Fibroblast of villous mesenchyme (primary cell): ENCODE measurements around the gene DRICH1. TPM values are rescaled to one million over a fixed set of nuclear protein-coding genes. Genes with fewer than 3 reads are reported as not detected.
A peak's percentile ranks its signal among the peaks of the same experiment; 100 is the strongest.
"Not testable (repeated sequence)": the region's sequence is repeated elsewhere in the genome, so short reads cannot be mapped to it uniquely, and the experiment has no call there.

Source experiments
- DNase-seq: peaks from one replicate; pipeline ENCODE4 v3.0.0-alpha.2; 2010; ENCODE audit warnings: low read depth
- H3K4me3 ChIP-seq: 2 replicates; pipeline ENCODE4 v1.5.1; 2011; ENCODE audit warnings: low read depth, mild to moderate bottlenecking, low read length
- CTCF ChIP-seq: IDR thresholded peaks from 2 replicates; pipeline ENCODE4 v1.5.1; 2012; ENCODE audit warnings: low read depth, mild to moderate bottlenecking, low read length; ENCODE audit not compliant: insufficient read depth
- total RNA-seq: library from RNA; depleted of rRNA; stranded (reverse); fragments of >200 nt; gene quantifications from 2 replicates; pipeline ENCODE4 v1.2.3, GENCODE V29; 2012

The DRICH1 gene
- total RNA-seq, 1 donor, result under 0.01 TPM

- no peak for DNase-seq
- H3K4me3 ChIP-seq, result no peak overlapping the region
- TF ChIP-seq CTCF, result no peak
These were observed 33.2 kb downstream of the DRICH1 start for GRCh38 chr22:23598805-23599518.

GRCh38 chr22:23597576-23598268 lies 34.4 kb downstream of the DRICH1 start:
- not testable (repeated sequence) for H3K4me3 ChIP-seq, DNase-seq

GRCh38 chr22:23595904-23596303 lies 36.2 kb downstream of the DRICH1 start:
- not testable (repeated sequence) for H3K4me3 ChIP-seq, DNase-seq

GRCh38 chr22:23591846-23592245 lies 40.3 kb downstream of the DRICH1 start:
- no peak overlapping the region for H3K4me3 ChIP-seq
- no peak for TF ChIP-seq CTCF
- no peak for DNase-seq

- peak; percentile 85 for TF ChIP-seq CTCF
- DNase-seq, result peak; percentile 70
- no peak overlapping the region for H3K4me3 ChIP-seq
These were observed 40.8 kb downstream of the DRICH1 start for GRCh38 chr22:23591201-23591791.

- DNase-seq, result no peak
- TF ChIP-seq CTCF, result no peak
- H3K4me3 ChIP-seq, result no peak overlapping the region
These were observed 48.3 kb downstream of the DRICH1 start for GRCh38 chr22:23583836-23584235.

GRCh38 chr22:23583153-23583552 lies 49.0 kb downstream of the DRICH1 start:
- no peak for TF ChIP-seq CTCF
- no peak overlapping the region for H3K4me3 ChIP-seq
- no peak for DNase-seq
